HepG2 (cell line): ENCODE measurements around the gene TMEM184B. TPM values are rescaled to one million over a fixed set of nuclear protein-coding genes. Genes with fewer than 3 reads are reported as not detected.

Source experiments
- ATAC-seq: fragments of 200-7000 bp; cut with Tn5 transposase; 3 replicates; pipeline ENCODE4 v1.9.1; 2020; ENCODE audit warnings: mild to moderate bottlenecking, moderate library complexity
- BruUV-seq: library from RNA; stranded (reverse); fragments of 400-500 nt; replicated peaks from 2 replicates; lab custom pipeline; 2021; lab: Mats Ljungman, UMichigan
- CTCF ChIA-PET: fragments of 300-600 bp; formaldehyde crosslinking; extraction: SDS; loops from one replicate; lab custom pipeline; 2021; ENCODE audit warnings: low total read pairs, inconsistent platforms, low intra/inter-chr PET ratio; lab: Yijun Ruan, JAX
- POLR2A ChIA-PET: fragments of 350-600 bp; sonication (Branson Sonifier 250); formaldehyde crosslinking; loops from one replicate; lab custom pipeline; 2020; ENCODE audit warnings: antibody characterized with exemption, inconsistent platforms; lab: Yijun Ruan, JAX
- DNase-seq: peaks from one replicate; pipeline ENCODE4 v3.0.0-alpha.2; 2015; ENCODE audit warnings: low spot score
- FAIRE-seq: peaks from 3 replicates; lab custom pipeline; 2011; peaks lifted over from hg19 to GRCh38; lab: Jason Lieb, UNC
- H2AFZ ChIP-seq: one replicate; pipeline ENCODE4 v1.6.1; 2011; ENCODE audit warnings: low read length, inconsistent platforms
- H3K27ac ChIP-seq: fragments of 300-600 bp; 3 replicates; pipeline ENCODE4 v1.8.0; 2011; ENCODE audit warnings: mixed run types, mild to moderate bottlenecking, mixed read lengths, low read length, inconsistent platforms; ENCODE audit not compliant: insufficient read depth; ENCODE audit errors: extremely low read length
- H3K27me3 ChIP-seq, 2 experiments: fragments of 200-600 bp in 1 of 2; 2 replicates in 1 of 2; 3 replicates in 1 of 2; pipeline versions ENCODE4 v1.6.0 to v1.8.0; 2011; ENCODE audit warnings: low read length in 2 of 2, mild to moderate bottlenecking in 2 of 2, moderate library complexity in 2 of 2, inconsistent platforms in 1 of 2; ENCODE audit not compliant: insufficient read depth in 2 of 2, control insufficient read depth in 1 of 2
- H3K36me3 ChIP-seq, 2 experiments: fragments of 200-600 bp in 1 of 2; replicated peaks in 1 of 2; 2 replicates in 1 of 2; 3 replicates in 1 of 2; pipeline versions ENCODE4 v1.5.1 to v1.8.0; 2011; ENCODE audit warnings: low read length in 2 of 2, inconsistent platforms in 1 of 2; ENCODE audit not compliant: insufficient read depth in 2 of 2, control insufficient read depth in 1 of 2
- H3K4me1 ChIP-seq: 2 replicates; pipeline ENCODE4 v1.5.1; 2012; ENCODE audit warnings: low read length, inconsistent platforms; ENCODE audit not compliant: insufficient read depth
- H3K4me2 ChIP-seq: 2 replicates; pipeline ENCODE4 v1.6.0; 2011; ENCODE audit warnings: low read depth, low read length, inconsistent platforms
- H3K4me3 ChIP-seq, 3 experiments: fragments of 200-600 bp in 1 of 3; sonication (generic), shearing (Covaris generic) in 1 of 3; replicated peaks in 1 of 3; 2 replicates each; pipeline ENCODE4 v1.5.1; 2011 to 2016; ENCODE audit warnings: low read length in 3 of 3, inconsistent platforms in 2 of 3, low read depth in 2 of 3, mild to moderate bottlenecking in 2 of 3, control low read depth in 1 of 3, mixed read lengths in 1 of 3; ENCODE audit not compliant: insufficient read depth in 1 of 3
- H3K79me2 ChIP-seq: one replicate; pipeline ENCODE4 v1.6.1; 2011; ENCODE audit warnings: low read length, inconsistent platforms; ENCODE audit not compliant: insufficient read depth
- H3K9ac ChIP-seq: 2 replicates; pipeline ENCODE4 v1.6.0; 2011; ENCODE audit warnings: mild to moderate bottlenecking, low read depth, low read length, inconsistent platforms; ENCODE audit not compliant: insufficient read depth
- H3K9me3 ChIP-seq: 2 replicates; pipeline ENCODE4 v1.5.1; 2012; ENCODE audit warnings: mild to moderate bottlenecking, low read length
- H4K20me1 ChIP-seq: 2 replicates; pipeline ENCODE4 v1.6.0; 2011; ENCODE audit warnings: inconsistent platforms, mild to moderate bottlenecking, low read length, moderate library complexity; ENCODE audit not compliant: insufficient read depth
- ATAD3A ChIP-seq: sonication (generic); formaldehyde crosslinking; IDR thresholded peaks from 2 replicates; pipeline ENCODE4 v1.4.0; 2020; ENCODE audit warnings: missing genetic modification reagents
- EEA1 ChIP-seq: sonication (generic); formaldehyde crosslinking; IDR thresholded peaks from 2 replicates; pipeline ENCODE4 v1.5.1; 2020; ENCODE audit warnings: mild to moderate bottlenecking, missing genetic modification reagents, borderline replicate concordance
- HES4 ChIP-seq: sonication (generic); formaldehyde crosslinking; IDR thresholded peaks from 2 replicates; pipeline ENCODE4 v1.9.0; 2021; ENCODE audit warnings: mild to moderate bottlenecking, missing genetic modification reagents, borderline replicate concordance
- ISX ChIP-seq: sonication (generic); formaldehyde crosslinking; conservative IDR thresholded peaks from 2 replicates; pipeline ENCODE4 v1.5.0; 2020; ENCODE audit warnings: missing genetic modification reagents
- KLF13 ChIP-seq: sonication (generic); formaldehyde crosslinking; IDR thresholded peaks from 2 replicates; pipeline ENCODE4 v1.4.0; 2020; ENCODE audit warnings: mild to moderate bottlenecking, missing genetic modification reagents
- KLF16 ChIP-seq, 2 experiments: sonication (generic) in 1 of 2; formaldehyde crosslinking in 1 of 2; IDR thresholded peaks; 2 replicates each; pipeline versions ENCODE4 v1.6.1 to v1.8.0; 2016 to 2023; ENCODE audit warnings: missing genetic modification reagents in 2 of 2, missing compliant biosample characterization in 1 of 2
- NFATC3 ChIP-seq: sonication (generic); formaldehyde crosslinking; IDR thresholded peaks from 2 replicates; pipeline ENCODE4 v1.5.1; 2020; ENCODE audit warnings: mild to moderate bottlenecking, missing genetic modification reagents
- PPARG ChIP-seq: conservative IDR thresholded peaks from 2 replicates; pipeline ENCODE4 v1.6.1; 2016; ENCODE audit warnings: missing biosample characterization, missing genetic modification reagents
- ZBTB49 ChIP-seq: sonication (generic); formaldehyde crosslinking; IDR thresholded peaks from 2 replicates; pipeline ENCODE4 v1.4.0; 2020; ENCODE audit warnings: missing genetic modification reagents, borderline replicate concordance
- ZNF34 ChIP-seq: sonication (generic); formaldehyde crosslinking; IDR thresholded peaks from 2 replicates; pipeline ENCODE4 v1.4.0; 2020; ENCODE audit warnings: mild to moderate bottlenecking, missing genetic modification reagents, borderline replicate concordance
- ZNF501 ChIP-seq: sonication (generic); formaldehyde crosslinking; IDR thresholded peaks from 2 replicates; pipeline ENCODE4 v1.5.1; 2020; ENCODE audit warnings: mild to moderate bottlenecking, moderate library complexity, missing genetic modification reagents
- ZNF543 ChIP-seq: sonication (generic); formaldehyde crosslinking; IDR thresholded peaks from 2 replicates; pipeline ENCODE4 v1.4.0; 2020; ENCODE audit warnings: mild to moderate bottlenecking, missing genetic modification reagents
- ZNF589 ChIP-seq: sonication (generic); formaldehyde crosslinking; conservative IDR thresholded peaks from 2 replicates; pipeline ENCODE4 v1.8.0; 2022; ENCODE audit warnings: mild to moderate bottlenecking, moderate library complexity, missing genetic modification reagents
- ZNF629 ChIP-seq: sonication (generic); formaldehyde crosslinking; conservative IDR thresholded peaks from 2 replicates; pipeline ENCODE4 v1.5.0; 2020; ENCODE audit warnings: missing genetic modification reagents
- ZNF670 ChIP-seq: sonication (generic); formaldehyde crosslinking; IDR thresholded peaks from 2 replicates; pipeline ENCODE4 v1.8.0; 2022; ENCODE audit warnings: mild to moderate bottlenecking, missing genetic modification reagents, borderline replicate concordance
- ZNF800 ChIP-seq: sonication (generic); formaldehyde crosslinking; IDR thresholded peaks from 2 replicates; pipeline ENCODE4 v1.4.0; 2020; ENCODE audit warnings: missing genetic modification reagents
- ZXDC ChIP-seq: sonication (generic); formaldehyde crosslinking; IDR thresholded peaks from 2 replicates; pipeline ENCODE4 v1.5.0; 2020; ENCODE audit warnings: mild to moderate bottlenecking, missing genetic modification reagents
- WGBS: methylation state at CpG from one replicate; pipeline ENCODE4 v1.1.6; 2017; ENCODE audit warnings: low lambda C conversion rate; 5-methylcytosine and 5-hydroxymethylcytosine counted together
- in situ Hi-C: cut with HindIII; loops from 2 replicates; pipeline ENCODE4 v1.10.0; 2017; ENCODE audit warnings: low pct_unique_long_range_greater_than_20kb; ENCODE audit not compliant: extremely low pct_ligation_motif_present
- intact Hi-C: fragments of 100-400 bp; cut with micrococcal nuclease; formaldehyde crosslinking; loops from one replicate; pipeline ENCODE4 v1.10.0; 2022; ENCODE audit not compliant: unreplicated experiment
- polyA plus RNA-seq, 8 experiments: library from polyadenylated mRNA; depleted of rRNA in 3 of 8; stranded (reverse) in 7 of 8; unstranded in 1 of 8; fragments of >200 nt; fragmentation: Illumina TruSeq in 4 of 8; extraction: Trizol in 4 of 8; gene quantifications; 2 replicates each; pipeline versions ENCODE4 v1.2.1 to v1.2.3, GENCODE V29; 2011 to 2016; ENCODE audit warnings: low read depth in 4 of 8, missing spikeins in 1 of 8, mixed read lengths in 1 of 8; ENCODE audit not compliant: insufficient read depth in 1 of 8
- total RNA-seq, 5 experiments: library from RNA; depleted of rRNA; stranded (reverse); fragments of >200 nt; fragmentation: Illumina TruSeq; extraction: Trizol; gene quantifications; 2 replicates each; pipeline ENCODE4 v1.2.3, GENCODE V29; 2016; ENCODE audit warnings: low read depth in 1 of 5

The TMEM184B gene
- total and polyA plus RNA-seq, 2 of the 13 experiments (the other 11 are each of a cell fraction or from before 2014, with no cell fraction given), result 15.9 to 16.0 TPM

GRCh38 chr22:38310518-38311322, 37.9 kb upstream of the TMEM184B start:
- Histone ChIP-seq H2AFZ (no peak overlapping the region), H3K27me3 (no peaks in the 10 kb centered on the region), H3K9ac (peak overlapping the region; percentile 1; the same call in 1 of the 2 replicates), H4K20me1 (peaks cover 83% of the 10 kb centered on the region), H3K9me3 (no peaks in the 10 kb centered on the region), H3K4me1 (peaks cover 79% of the 10 kb centered on the region), H3K79me2 (peaks cover 92% of the 10 kb centered on the region), H3K36me3 (peaks cover 10 to 34% of the 10 kb centered on the region in 2 experiments), H3K4me3 (peak overlapping the region in 1 of 3 experiments; percentile 2; a peak in 1 of 6 replicates), H3K27ac (peak overlapping the region; percentile 72), H3K4me2 (peak overlapping the region; percentile 46; the same call in 1 of the 2 replicates)
- in situ Hi-C loops, result no loop called here
- FAIRE-seq (no peak), ATAC-seq (peak; percentile 5; the same call in 1 of the 3 replicates), DNase-seq (no peak)
- intact Hi-C loops, result no loop called here
- CTCF ChIA-PET, result no interaction called here
- POLR2A ChIA-PET, result interaction anchor here (1.2 to 2.3 kb wide), 2 partner anchors 7 to 44 kb away, joined by 3 to 13 read pairs; no protein-coding TSS in a partner anchor
- 92% methylated on average over 11 of the region's 18 CpGs for WGBS
- BruUV-seq, result no TSS peak
- TF ChIP-seq NFATC3 (CRISPR knock-in tag) (no peak), ZNF543 (no peak), ZBTB49 (CRISPR knock-in tag) (no peak), EEA1 (no peak), ISX (CRISPR knock-in tag) (no peak), HES4 (CRISPR knock-in tag) (no peak), PPARG (CRISPR knock-in tag) (no peak), KLF13 (CRISPR knock-in tag) (no peak), ATAD3A (CRISPR knock-in tag) (no peak), ZNF629 (CRISPR knock-in tag) (peak; percentile 78), ZXDC (CRISPR knock-in tag) (no peak), ZNF800 (no peak), ZNF34 (CRISPR knock-in tag) (no peak), ZNF589 (CRISPR knock-in tag) (no peak), ZNF501 (CRISPR knock-in tag) (no peak), ZNF670 (CRISPR knock-in tag) (no peak), KLF16 (CRISPR knock-in tag; IDR thresholded peaks at IDR 0.05) (no peak)
